GM21528 (cell line): ENCODE measurements around the gene B3GNT5.

Experiments
- ATAC-seq: cut with Tn5 transposase; IDR thresholded peaks from one replicate; pipeline ENCODE4 v1.9.1; 2021; ENCODE audit warnings: mild to moderate bottlenecking, moderate library complexity; ENCODE audit not compliant: unreplicated experiment, low FRiP score

B3GNT5 gene

DNA sequence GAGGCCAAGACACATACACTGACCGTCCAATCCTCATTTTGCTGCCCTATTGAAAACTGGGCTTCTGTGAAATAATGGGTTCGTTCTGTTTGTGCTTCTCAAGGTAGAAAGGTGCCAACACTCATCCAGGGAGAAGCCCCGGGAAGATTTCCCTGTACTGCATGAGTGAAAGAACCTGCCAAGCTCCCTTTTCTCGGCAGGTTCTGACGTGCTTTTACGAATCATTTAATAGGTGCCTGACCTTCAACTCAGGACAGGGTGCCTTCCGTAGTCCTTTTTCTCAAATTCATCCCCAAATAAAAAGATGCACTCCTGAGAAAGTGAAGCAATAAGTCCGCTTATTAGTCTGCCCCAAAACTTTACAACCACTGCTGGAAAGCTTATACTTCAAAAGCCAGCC lies 64.2 kb downstream of the B3GNT5 start:
- no peak for ATAC-seq

DNA sequence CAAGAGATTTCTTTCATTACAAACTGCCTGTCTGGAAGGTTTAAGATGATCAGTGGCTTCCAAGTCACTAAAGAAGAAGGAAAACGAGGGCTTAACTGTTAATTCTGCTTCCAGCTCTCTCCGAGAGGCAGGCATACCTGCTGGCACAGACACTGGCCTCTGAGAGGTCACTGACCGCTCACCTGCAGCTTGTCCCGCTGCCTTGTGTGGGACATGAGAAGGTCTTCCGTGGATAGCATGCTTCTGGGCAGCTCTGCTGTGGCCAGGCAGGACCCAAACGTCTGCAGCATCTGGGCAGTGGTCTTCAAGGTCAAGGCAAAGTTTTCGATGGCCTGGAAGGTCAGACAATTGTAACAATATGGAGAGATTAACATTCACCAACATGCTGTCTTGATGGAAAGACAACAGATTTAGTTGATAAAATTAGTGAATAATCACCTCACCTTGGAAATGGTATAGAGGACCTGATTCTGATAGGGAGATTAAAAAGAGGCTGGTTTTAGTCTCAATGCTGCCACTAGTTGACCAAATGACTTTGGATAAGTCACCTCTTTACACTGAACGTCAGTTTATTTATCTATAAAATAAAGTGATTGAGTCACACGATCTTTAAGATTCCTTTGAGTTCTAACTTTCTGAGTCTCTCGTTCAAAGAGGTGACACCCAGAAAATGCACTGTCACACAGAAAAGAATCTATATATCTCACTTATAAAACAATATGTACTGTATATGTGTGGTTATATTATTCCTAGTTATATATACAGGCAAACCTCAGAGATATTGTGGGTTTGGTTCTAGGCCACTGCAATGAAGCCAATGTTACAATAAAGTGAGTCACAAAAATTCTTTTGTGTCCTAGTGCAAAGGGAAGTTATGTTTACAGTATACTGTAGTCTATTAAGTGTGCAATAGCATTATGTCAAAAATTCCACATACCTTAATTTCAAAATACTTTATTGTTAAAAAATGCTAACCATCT lies 65.1 kb downstream of the B3GNT5 start:
- no peak for ATAC-seq

DNA sequence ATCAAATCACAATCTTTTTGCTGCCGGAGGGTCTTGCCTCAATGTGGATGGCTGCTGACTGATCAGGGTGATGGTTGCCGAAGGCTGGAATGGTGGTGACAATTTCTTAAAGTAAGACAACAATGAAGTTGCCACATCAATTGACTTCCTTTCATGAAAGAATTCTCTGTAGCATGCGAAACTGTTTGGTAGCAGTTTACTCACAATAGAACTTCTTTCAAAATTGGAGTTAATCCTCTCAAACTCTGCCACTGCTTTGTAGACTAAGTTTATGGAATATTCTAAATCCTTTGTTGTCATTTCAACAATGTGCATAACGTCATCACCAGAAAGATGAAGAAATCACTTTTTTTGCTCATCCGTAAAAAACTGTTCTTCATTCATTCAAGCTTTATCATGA lies 65.8 kb downstream of the B3GNT5 start:
- ATAC-seq = no peak

DNA sequence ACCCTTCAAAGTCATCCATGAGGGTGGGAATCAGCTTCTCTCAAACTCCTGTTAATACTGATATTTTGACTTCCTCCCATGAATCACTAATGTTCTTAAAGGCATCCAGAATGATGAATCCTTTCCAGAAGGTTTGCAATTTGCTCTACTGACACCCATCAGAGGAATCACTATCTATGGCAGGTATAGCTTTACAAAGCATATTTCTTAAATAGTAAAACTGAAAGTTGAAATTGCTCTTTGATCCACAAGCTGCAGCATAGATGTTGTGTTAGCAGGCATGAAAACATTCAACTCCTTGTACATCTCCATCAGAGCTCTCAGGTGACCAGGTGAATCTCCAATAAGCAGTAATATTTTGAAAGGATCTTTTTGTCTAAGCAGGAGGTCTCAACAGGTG lies 66.3 kb downstream of the B3GNT5 start:
- ATAC-seq = no peak
